GM12878 (cell line): ENCODE results near the gene MYO7B. TPM values are rescaled to one million over a fixed set of nuclear protein-coding genes. Genes with fewer than 3 reads are reported as not detected.

ENCODE experiments used
- ATAC-seq: fragments of 200-7000 bp; cut with Tn5 transposase; 3 replicates; pipeline ENCODE4 v1.9.1; 2020; ENCODE audit warnings: mild to moderate bottlenecking, moderate library complexity
- BruUV-seq: library from RNA; stranded (reverse); fragments of 400-500 nt; replicated peaks from 2 replicates; lab custom pipeline; 2021; lab: Mats Ljungman, UMichigan
- CTCF ChIA-PET: fragments of 300-600 bp; sonication (Branson Sonifier 250); formaldehyde crosslinking; extraction: SDS; loops from one replicate; lab custom pipeline; 2021; ENCODE audit warnings: inconsistent platforms; lab: Yijun Ruan, JAX
- POLR2A ChIA-PET: fragments of 350-600 bp; formaldehyde crosslinking; extraction: SDS; loops from one replicate; lab custom pipeline; 2021; ENCODE audit warnings: inconsistent platforms; lab: Charles Lee
- RAD21 ChIA-PET: fragments of 300-600 bp; sonication (Branson Sonifier 250); formaldehyde crosslinking; loops from one replicate; lab custom pipeline; 2023; ENCODE audit warnings: antibody characterized with exemption; ENCODE audit not compliant: unreplicated experiment; lab: Charles Lee
- SMC1A ChIA-PET: fragments of 300-600 bp; sonication (Branson Sonifier 250); formaldehyde crosslinking; loops from one replicate; lab custom pipeline; 2023; ENCODE audit not compliant: unreplicated experiment, uncharacterized antibody; lab: Charles Lee
- DNase-seq: peaks from one replicate; pipeline ENCODE4 v3.0.0-alpha.2; 2011; ENCODE audit warnings: low read depth, low spot score
- FAIRE-seq: peaks from 3 replicates; lab custom pipeline; 2011; peaks lifted over from hg19 to GRCh38; lab: Jason Lieb, UNC
- H2AFZ ChIP-seq: 2 replicates; pipeline ENCODE4 v1.6.0; 2011; ENCODE audit warnings: low read depth, low read length, control low read depth; ENCODE audit not compliant: control insufficient read depth
- H3K27ac ChIP-seq: 2 replicates; pipeline ENCODE4 v1.5.1; 2011; ENCODE audit warnings: control low read depth; ENCODE audit not compliant: control insufficient read depth, insufficient read depth
- H3K27me3 ChIP-seq, 2 experiments: replicated peaks in 1 of 2; 2 replicates each; pipeline versions ENCODE4 v1.6.0 to v1.6.1; 2011; ENCODE audit warnings: low read length in 1 of 2; ENCODE audit not compliant: control insufficient read depth in 2 of 2, insufficient read depth in 2 of 2
- H3K36me3 ChIP-seq, 2 experiments: 2 replicates each; pipeline ENCODE4 v1.5.1; 2011; ENCODE audit warnings: low read length in 1 of 2; ENCODE audit not compliant: control insufficient read depth in 2 of 2, insufficient read depth in 2 of 2
- H3K4me1 ChIP-seq: 2 replicates; pipeline ENCODE4 v1.6.1; 2011; ENCODE audit warnings: mild to moderate bottlenecking, low read length, moderate library complexity, mixed read lengths; ENCODE audit not compliant: control insufficient read depth, insufficient read depth
- H3K4me2 ChIP-seq: 2 replicates; pipeline ENCODE4 v1.6.0; 2011; ENCODE audit warnings: control low read depth; ENCODE audit not compliant: control insufficient read depth, insufficient read depth
- H3K4me3 ChIP-seq: fragments of 200-600 bp; sonication (generic); 2 replicates; pipeline ENCODE4 v1.5.1; 2016
- H3K79me2 ChIP-seq: 2 replicates; pipeline ENCODE4 v1.6.0; 2011; ENCODE audit warnings: low read length; ENCODE audit not compliant: control insufficient read depth, insufficient read depth
- H3K9ac ChIP-seq: 2 replicates; pipeline ENCODE4 v1.8.0; 2011; ENCODE audit warnings: low read length, control low read depth, mixed read lengths; ENCODE audit not compliant: control insufficient read depth, insufficient read depth
- H3K9me3 ChIP-seq: replicated peaks from 3 replicates; pipeline ENCODE4 v1.5.1; 2011; ENCODE audit warnings: mild to moderate bottlenecking, low read length; ENCODE audit not compliant: control insufficient read depth, insufficient read depth
- H4K20me1 ChIP-seq: 2 replicates; pipeline ENCODE4 v1.6.0; 2011; ENCODE audit not compliant: control insufficient read depth, insufficient read depth
- DPF2 ChIP-seq: fragments of 450-650 bp; IDR thresholded peaks from 2 replicates; pipeline ENCODE4 v1.6.1; 2017; ENCODE audit warnings: mild to moderate bottlenecking
- ETV6 ChIP-seq, 2 experiments: fragments of 450-650 bp in 1 of 2; IDR thresholded peaks in 1 of 2; conservative IDR thresholded peaks in 1 of 2; 2 replicates each; pipeline ENCODE4 v1.6.1; 2014; ENCODE audit warnings: antibody characterized with exemption in 1 of 2, borderline replicate concordance in 1 of 2, low read depth in 1 of 2, mild to moderate bottlenecking in 1 of 2, moderate library complexity in 1 of 2
- IKZF2 ChIP-seq, 2 experiments: fragments of 450-650 bp; IDR thresholded peaks; 2 replicates each; pipeline ENCODE4 v1.6.1; 2017; ENCODE audit warnings: mild to moderate bottlenecking in 2 of 2, moderate library complexity in 2 of 2
- IRF3 ChIP-seq: fragments of 450-650 bp; IDR thresholded peaks from 2 replicates; pipeline ENCODE4 v1.6.1; 2014; ENCODE audit warnings: mild to moderate bottlenecking
- KLF5 ChIP-seq: fragments of 450-650 bp; IDR thresholded peaks from 2 replicates; pipeline ENCODE4 v1.6.1; 2014; ENCODE audit warnings: mild to moderate bottlenecking; ENCODE audit not compliant: partially characterized antibody
- MAX ChIP-seq: IDR thresholded peaks from 2 replicates; pipeline ENCODE4 v1.6.1; 2012; ENCODE audit warnings: low read depth, low read length, improper control_type of control experiment
- MYB ChIP-seq: fragments of 150-350 bp; IDR thresholded peaks from 2 replicates; pipeline ENCODE4 v1.6.1; 2014; ENCODE audit warnings: mild to moderate bottlenecking, low read depth, low read length, borderline replicate concordance
- POLR2AphosphoS2 ChIP-seq: IDR thresholded peaks from 2 replicates; pipeline ENCODE4 v1.6.1; 2011; ENCODE audit warnings: low read depth, mild to moderate bottlenecking, low read length, improper control_type of control experiment, moderate library complexity
- POU2F2 ChIP-seq: IDR thresholded peaks from 3 replicates; pipeline ENCODE4 v1.6.1; 2011; ENCODE audit warnings: low read depth, mild to moderate bottlenecking, low read length, borderline replicate concordance
- RELA ChIP-seq: fragments of 450-650 bp; IDR thresholded peaks from 2 replicates; pipeline ENCODE4 v1.8.0; 2014; ENCODE audit warnings: borderline replicate concordance; ENCODE audit not compliant: partially characterized antibody
- RUNX3 ChIP-seq: IDR thresholded peaks from 2 replicates; pipeline ENCODE4 v1.6.1; 2012; ENCODE audit warnings: low read length, inconsistent platforms
- SIN3A ChIP-seq: IDR thresholded peaks from 2 replicates; pipeline ENCODE4 v1.6.1; 2012; ENCODE audit warnings: low read depth, low read length, improper control_type of control experiment
- SIX5 ChIP-seq: IDR thresholded peaks from 2 replicates; pipeline ENCODE4 v1.6.1; 2011; ENCODE audit warnings: mild to moderate bottlenecking, low read depth, low read length, moderate library complexity; ENCODE audit not compliant: severe bottlenecking
- SKIL ChIP-seq: fragments of 450-650 bp; IDR thresholded peaks from 2 replicates; pipeline ENCODE4 v1.6.1; 2017; ENCODE audit warnings: mild to moderate bottlenecking, low read depth, inconsistent platforms; ENCODE audit not compliant: poor library complexity, severe bottlenecking
- TAF1 ChIP-seq: IDR thresholded peaks from 2 replicates; pipeline ENCODE4 v1.6.1; 2011; ENCODE audit warnings: mild to moderate bottlenecking, low read depth, low read length, borderline replicate concordance
- TARDBP ChIP-seq: IDR thresholded peaks from 2 replicates; pipeline ENCODE4 v1.6.1; 2016; ENCODE audit warnings: borderline replicate concordance
- ZBED1 ChIP-seq: IDR thresholded peaks from 2 replicates; pipeline ENCODE4 v1.6.1; 2016; ENCODE audit warnings: borderline replicate concordance
- ZZZ3 ChIP-seq: IDR thresholded peaks from 2 replicates; pipeline ENCODE4 v1.6.1; 2011; ENCODE audit warnings: low read depth; ENCODE audit not compliant: control insufficient read depth, insufficient read length
- WGBS: methylation state at CpG from one replicate; pipeline ENCODE4 v1.1.6; 2016; ENCODE audit warnings: low lambda C conversion rate; ENCODE audit not compliant: insufficient replicate concordance, insufficient coverage; ENCODE audit errors: missing lambda C conversion rate; 5-methylcytosine and 5-hydroxymethylcytosine counted together
- in situ Hi-C: fragments of 300-500 bp; cut with MboI; formaldehyde crosslinking; loops from 9 replicates; pipeline ENCODE4 v1.14.3; 2018; ENCODE audit warnings: mixed read lengths
- intact Hi-C: fragments of 100-400 bp; cut with micrococcal nuclease; formaldehyde crosslinking; loops from one replicate; pipeline ENCODE4 v1.14.2; 2022; ENCODE audit not compliant: unreplicated experiment
- polyA plus RNA-seq, 11 experiments: library from polyadenylated mRNA; depleted of rRNA in 4 of 11; unstranded in 6 of 11; stranded (reverse) in 5 of 11; fragments of >200 nt; fragmentation: Nextera tagmentation in 4 of 11; fragmentation: Illumina TruSeq in 1 of 11; extraction: Ambion mirVana in 4 of 11; extraction: Trizol in 1 of 11; gene quantifications; 1 replicate in 1 of 11; 2 replicates in 10 of 11; pipeline versions ENCODE4 v1.2.1 to v1.2.3, GENCODE V29; 2011 to 2016; ENCODE audit warnings: inconsistent platforms in 2 of 11, missing spikeins in 2 of 11, low read depth in 1 of 11
- total RNA-seq, 4 experiments: library from RNA; depleted of rRNA in 3 of 4; stranded (reverse); fragments of >200 nt in 3 of 4; fragmentation: Illumina TruSeq in 1 of 4; extraction: Trizol in 1 of 4; gene quantifications; 2 replicates each; pipeline versions ENCODE4 v1.2.1 to v1.2.3, GENCODE V29; 2013 to 2021

The MYO7B gene
- total and polyA plus RNA-seq, 10 of the 15 experiments (the other 5 are each of a cell fraction or from before 2014, with no cell fraction given): 0.08 to 4.8 (median 1.2) TPM

GRCh38 chr2:127633556-127634065 lies 98.1 kb downstream of the MYO7B start:
- Histone ChIP-seq H4K20me1 (no peaks in the 10 kb centered on the region), H3K79me2 (no peaks in the 10 kb centered on the region), H3K36me3 (no peaks in the 10 kb centered on the region), H3K4me3 (no peak overlapping the region), H3K4me2 (no peak overlapping the region), H3K27me3 (no peaks in the 10 kb centered on the region), H3K9ac (no peak overlapping the region), H2AFZ (no peak overlapping the region; the same call in 1 of the 2 replicates), H3K27ac (no peak overlapping the region), H3K9me3 (no peaks in the 10 kb centered on the region), H3K4me1 (peaks cover 17% of the 10 kb centered on the region)
- WGBS: 84% methylated on average over 9 of the region's 9 CpGs
- in situ Hi-C loops (no loop called here), intact Hi-C loops (no loop called here)
- POLR2A ChIA-PET: no interaction called here
- RAD21 ChIA-PET: no interaction called here
- SMC1A ChIA-PET: no interaction called here
- no peak for FAIRE-seq
- DNase-seq: no peak
- TF ChIP-seq IKZF2 (IDR thresholded peaks at IDR 0.05): no peak
- no peak for TF ChIP-seq MAX
- TF ChIP-seq DPF2: no peak
- no peak for TF ChIP-seq POU2F2
- TF ChIP-seq IRF3: no peak
- TF ChIP-seq SIX5: no peak
- no peak for TF ChIP-seq ZBED1
- TF ChIP-seq SIN3A: no peak
- TF ChIP-seq POLR2AphosphoS2: no peak
- no peak for TF ChIP-seq ZZZ3
- TF ChIP-seq TARDBP: no peak
- no peak for TF ChIP-seq ETV6 (conservative IDR thresholded peaks at IDR 0.05 in 1 of 2, IDR thresholded peaks at IDR 0.05 in 1 of 2; ENCODE audit: borderline replicate concordance in 1 of 2, low read depth in 1 of 2)
- TF ChIP-seq MYB: no peak
- TF ChIP-seq KLF5: no peak
- no peak for TF ChIP-seq TAF1
- TF ChIP-seq RUNX3: no peak
- TF ChIP-seq SKIL: no peak
- TF ChIP-seq RELA: no peak
- ATAC-seq: no peak
- no TSS peak for BruUV-seq
- CTCF ChIA-PET: interaction anchor here (1.4 kb wide), 1 partner anchor 42 kb away, joined by 6 read pairs; no protein-coding TSS in a partner anchor
